ENCODE data around the gene GABRR1.

Gene GABRR1

GRCh38 chr6:89200706-89201215 is 16.4 kb downstream of the GABRR1 start:
- Mint-ChIP-seq H3K36me3 (no peaks in the 10 kb centered on the region), H3K4me1 (no peaks in the 10 kb centered on the region), H3K27me3 (peaks cover 22% of the 10 kb centered on the region), H3K4me3 (no peak overlapping the region), H3K9me3 (peaks cover 1% of the 10 kb centered on the region), H3K27ac (no peak overlapping the region)
- CTCF ChIA-PET, result no interaction called here
- DNase-seq, result no peak

- peaks cover 9% of the 10 kb centered on the region for H3K9me3 Mint-ChIP-seq
- H3K4me3 Mint-ChIP-seq, result no peak overlapping the region
- DNase-seq, result no peak
- no peak overlapping the region for H3K27ac Mint-ChIP-seq
- CTCF ChIA-PET, result no interaction called here
- H3K4me1 Mint-ChIP-seq, result no peaks in the 10 kb centered on the region
- H3K36me3 Mint-ChIP-seq, result peaks cover 4% of the 10 kb centered on the region
- H3K27me3 Mint-ChIP-seq, result peaks cover 28% of the 10 kb centered on the region
Observed at GRCh38 chr6:89199579-89199978, 17.6 kb downstream of the GABRR1 start.

- CTCF ChIA-PET, result no interaction called here
- peaks cover 6% of the 10 kb centered on the region for H3K36me3 Mint-ChIP-seq
- H3K27ac Mint-ChIP-seq, result no peak overlapping the region
- DNase-seq, result no peak
- H3K4me1 Mint-ChIP-seq, result no peaks in the 10 kb centered on the region
- peaks cover 13% of the 10 kb centered on the region for H3K9me3 Mint-ChIP-seq
- peaks cover 38% of the 10 kb centered on the region for H3K27me3 Mint-ChIP-seq
- no peak overlapping the region for H3K4me3 Mint-ChIP-seq
Observed at GRCh38 chr6:89198235-89198634, 18.9 kb downstream of the GABRR1 start.

- Mint-ChIP-seq H3K4me3 (no peak overlapping the region), H3K9me3 (peaks cover 13% of the 10 kb centered on the region), H3K27me3 (peaks cover 46% of the 10 kb centered on the region), H3K27ac (no peak overlapping the region), H3K36me3 (peaks cover 6% of the 10 kb centered on the region), H3K4me1 (no peaks in the 10 kb centered on the region)
- no peak for DNase-seq
- CTCF ChIA-PET, result interaction anchor here (0.6 kb wide), 1 partner anchor 135 kb away, joined by 3 read pairs; no protein-coding TSS in a partner anchor
Observed at GRCh38 chr6:89197141-89197540, 20.0 kb downstream of the GABRR1 start.

- Mint-ChIP-seq H3K27me3 (peaks cover 48% of the 10 kb centered on the region), H3K27ac (no peak overlapping the region), H3K4me1 (no peaks in the 10 kb centered on the region), H3K4me3 (no peak overlapping the region), H3K36me3 (peaks cover 6% of the 10 kb centered on the region), H3K9me3 (peaks cover 13% of the 10 kb centered on the region)
- CTCF ChIA-PET, result no interaction called here
- DNase-seq, result no peak
Observed at GRCh38 chr6:89194559-89194958, 22.6 kb downstream of the GABRR1 start.

- CTCF ChIA-PET, result no interaction called here
- no peak overlapping the region for H3K27ac Mint-ChIP-seq
- DNase-seq, result no peak
- no peak overlapping the region for H3K4me3 Mint-ChIP-seq
- peaks cover 38% of the 10 kb centered on the region for H3K27me3 Mint-ChIP-seq
- H3K36me3 Mint-ChIP-seq, result peaks cover 6% of the 10 kb centered on the region
- no peaks in the 10 kb centered on the region for H3K4me1 Mint-ChIP-seq
- H3K9me3 Mint-ChIP-seq, result peaks cover 12% of the 10 kb centered on the region
Observed at GRCh38 chr6:89190741-89191140, 26.4 kb downstream of the GABRR1 start.

- DNase-seq, result no peak
- Mint-ChIP-seq H3K4me3 (no peak overlapping the region), H3K9me3 (no peaks in the 10 kb centered on the region), H3K4me1 (no peaks in the 10 kb centered on the region), H3K27ac (no peak overlapping the region), H3K27me3 (peaks cover 32% of the 10 kb centered on the region), H3K36me3 (no peaks in the 10 kb centered on the region)
- CTCF ChIA-PET, result no interaction called here
Observed at GRCh38 chr6:89187504-89187903, 29.7 kb downstream of the GABRR1 start.

- Mint-ChIP-seq H3K36me3 (no peaks in the 10 kb centered on the region), H3K27ac (no peak overlapping the region), H3K4me3 (no peak overlapping the region), H3K27me3 (peaks cover 26% of the 10 kb centered on the region), H3K9me3 (no peaks in the 10 kb centered on the region), H3K4me1 (no peaks in the 10 kb centered on the region)
- CTCF ChIA-PET, result no interaction called here
- no peak for DNase-seq
Observed at GRCh38 chr6:89186762-89187161, 30.4 kb downstream of the GABRR1 start.

- DNase-seq, result no peak
- H3K9me3 Mint-ChIP-seq, result no peaks in the 10 kb centered on the region
- peaks cover 32% of the 10 kb centered on the region for H3K27me3 Mint-ChIP-seq
- H3K4me1 Mint-ChIP-seq, result no peaks in the 10 kb centered on the region
- H3K36me3 Mint-ChIP-seq, result no peaks in the 10 kb centered on the region
- no peak overlapping the region for H3K27ac Mint-ChIP-seq
- CTCF ChIA-PET, result no interaction called here
- no peak overlapping the region for H3K4me3 Mint-ChIP-seq
Observed at GRCh38 chr6:89184344-89184743, 32.8 kb downstream of the GABRR1 start.

- DNase-seq, result no peak
- Mint-ChIP-seq H3K27ac (no peak overlapping the region), H3K36me3 (no peaks in the 10 kb centered on the region), H3K27me3 (peaks cover 33% of the 10 kb centered on the region), H3K4me3 (no peak overlapping the region), H3K4me1 (no peaks in the 10 kb centered on the region), H3K9me3 (no peaks in the 10 kb centered on the region)
- CTCF ChIA-PET, result no interaction called here
Observed at GRCh38 chr6:89183294-89183693, 33.9 kb downstream of the GABRR1 start.

- no peak overlapping the region for H3K4me3 Mint-ChIP-seq
- H3K4me1 Mint-ChIP-seq, result no peaks in the 10 kb centered on the region
- no peaks in the 10 kb centered on the region for H3K36me3 Mint-ChIP-seq
- no peak overlapping the region for H3K27ac Mint-ChIP-seq
- DNase-seq, result no peak
- CTCF ChIA-PET, result no interaction called here
- H3K9me3 Mint-ChIP-seq, result no peaks in the 10 kb centered on the region
- peaks cover 25% of the 10 kb centered on the region for H3K27me3 Mint-ChIP-seq
Observed at GRCh38 chr6:89180971-89181370, 36.2 kb downstream of the GABRR1 start.

- H3K9me3 Mint-ChIP-seq, result no peaks in the 10 kb centered on the region
- no peak overlapping the region for H3K4me3 Mint-ChIP-seq
- no peaks in the 10 kb centered on the region for H3K36me3 Mint-ChIP-seq
- DNase-seq, result no peak
- H3K4me1 Mint-ChIP-seq, result no peaks in the 10 kb centered on the region
- H3K27ac Mint-ChIP-seq, result no peak overlapping the region
- H3K27me3 Mint-ChIP-seq, result peaks cover 23% of the 10 kb centered on the region
- CTCF ChIA-PET, result no interaction called here
Observed at GRCh38 chr6:89180112-89180511, 37.0 kb downstream of the GABRR1 start.

GRCh38 chr6:89173634-89174033 is 43.5 kb downstream of the GABRR1 start:
- Mint-ChIP-seq H3K4me3 (no peak overlapping the region), H3K36me3 (no peaks in the 10 kb centered on the region), H3K9me3 (no peaks in the 10 kb centered on the region), H3K4me1 (no peaks in the 10 kb centered on the region), H3K27me3 (peaks cover 3% of the 10 kb centered on the region), H3K27ac (no peak overlapping the region)
- no peak for DNase-seq
- CTCF ChIA-PET, result no interaction called here

GRCh38 chr6:89172131-89172530 is 45.0 kb downstream of the GABRR1 start:
- H3K27ac Mint-ChIP-seq, result no peak overlapping the region

GRCh38 chr6:89162047-89162371 is 55.1 kb downstream of the GABRR1 start:
- Mint-ChIP-seq H3K27me3 (no peaks in the 10 kb centered on the region), H3K27ac (no peak overlapping the region), H3K36me3 (peaks cover 27% of the 10 kb centered on the region), H3K4me1 (no peaks in the 10 kb centered on the region), H3K4me3 (no peak overlapping the region), H3K9me3 (no peaks in the 10 kb centered on the region)
- CTCF ChIA-PET, result no interaction called here
- DNase-seq, result no peak

More at GRCh38 chr6:89172131-89172530, 45.0 kb downstream of the GABRR1 start:
- Mint-ChIP-seq H3K4me1 (no peaks in the 10 kb centered on the region), H3K27me3 (peaks cover 3% of the 10 kb centered on the region), H3K9me3 (no peaks in the 10 kb centered on the region), H3K4me3 (no peak overlapping the region), H3K36me3 (no peaks in the 10 kb centered on the region)
- no peak for DNase-seq
- CTCF ChIA-PET, result no interaction called here

All from activated naive CD4-positive, alpha-beta T cell treated with anti-CD3 and anti-CD28 coated beads, Interleukin-2, amount 10 ng/mL, durations not matched to agents 7 days and 5 days (primary cell).